Measurements from ENCODE around the gene KLF2. TPM values are rescaled to one million over a fixed set of nuclear protein-coding genes. Genes with fewer than 3 reads are reported as not detected.

Gene KLF2
- total and polyA plus RNA-seq, 3 donors from 2014 or later, result 40.2 to 74.9 (median 42.4) TPM

DNA sequence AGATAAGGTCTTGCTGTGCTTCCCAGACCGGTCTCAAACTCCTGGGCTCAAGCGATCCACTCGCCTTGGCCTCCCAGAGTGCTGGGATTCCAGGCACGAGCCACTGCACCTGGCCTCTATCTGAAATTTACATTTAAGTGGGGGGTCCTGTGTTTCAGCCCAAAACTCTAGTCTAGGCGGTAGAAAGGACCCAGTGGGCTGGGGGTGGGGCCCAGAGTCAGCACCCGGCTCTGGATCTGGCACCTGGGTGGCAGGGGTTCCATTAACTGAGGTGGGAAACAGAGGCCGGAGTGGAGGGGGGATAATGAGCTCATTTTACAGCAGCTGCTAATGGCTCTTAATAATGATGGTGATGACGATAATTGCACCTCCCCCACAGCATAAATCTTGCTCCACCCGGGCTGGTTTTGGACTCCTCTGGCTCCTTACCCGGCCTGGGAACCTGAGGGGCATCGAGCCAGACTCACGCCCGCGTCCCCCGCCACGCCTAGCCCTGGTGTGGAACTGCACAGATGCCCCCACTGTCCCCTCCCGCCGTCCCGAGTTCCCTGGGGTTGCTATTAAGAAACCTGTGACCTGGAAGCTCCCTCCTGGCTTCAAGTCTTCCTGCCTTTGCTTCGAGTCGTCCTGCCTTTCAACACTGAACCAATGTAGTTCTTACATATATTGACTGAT lies 17.8 kb upstream of the KLF2 start:
- WGBS, 2 donors, result 82 to 88% methylated on average over 19 to 21 of the region's 21 CpGs

DNA sequence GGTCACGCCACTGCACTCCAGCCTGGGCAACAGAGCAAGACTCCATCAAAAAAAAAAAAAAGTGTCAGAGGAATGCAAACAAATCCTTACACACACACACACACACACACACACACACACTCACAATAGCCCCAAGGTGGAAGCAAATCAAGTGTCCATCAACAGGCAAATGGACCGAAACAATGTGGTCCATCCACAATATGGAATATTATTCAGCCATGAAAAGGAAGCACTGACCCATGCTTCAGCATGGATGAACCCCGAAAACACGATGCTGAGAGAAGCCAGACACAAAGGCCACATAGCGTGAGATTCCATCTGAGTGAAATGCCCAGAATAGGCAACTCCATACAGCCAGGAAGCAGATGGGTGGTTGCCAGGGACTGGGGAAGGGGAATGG lies 16.5 kb upstream of the KLF2 start:
- Histone ChIP-seq H3K4me1 (peaks cover 6% of the 10 kb centered on the region), H3K4me3 (no peak overlapping the region), H3K9me3 (no peaks in the 10 kb centered on the region), H3K36me3 (ENCODE audit: low read depth, missing control alignments) (no peaks in the 10 kb centered on the region), H3K27ac (no peak overlapping the region), H3K27me3 (no peaks in the 10 kb centered on the region)
- TF ChIP-seq POLR2A (IDR thresholded peaks at IDR 0.05), result no peak
- TF ChIP-seq, protein P1, sequence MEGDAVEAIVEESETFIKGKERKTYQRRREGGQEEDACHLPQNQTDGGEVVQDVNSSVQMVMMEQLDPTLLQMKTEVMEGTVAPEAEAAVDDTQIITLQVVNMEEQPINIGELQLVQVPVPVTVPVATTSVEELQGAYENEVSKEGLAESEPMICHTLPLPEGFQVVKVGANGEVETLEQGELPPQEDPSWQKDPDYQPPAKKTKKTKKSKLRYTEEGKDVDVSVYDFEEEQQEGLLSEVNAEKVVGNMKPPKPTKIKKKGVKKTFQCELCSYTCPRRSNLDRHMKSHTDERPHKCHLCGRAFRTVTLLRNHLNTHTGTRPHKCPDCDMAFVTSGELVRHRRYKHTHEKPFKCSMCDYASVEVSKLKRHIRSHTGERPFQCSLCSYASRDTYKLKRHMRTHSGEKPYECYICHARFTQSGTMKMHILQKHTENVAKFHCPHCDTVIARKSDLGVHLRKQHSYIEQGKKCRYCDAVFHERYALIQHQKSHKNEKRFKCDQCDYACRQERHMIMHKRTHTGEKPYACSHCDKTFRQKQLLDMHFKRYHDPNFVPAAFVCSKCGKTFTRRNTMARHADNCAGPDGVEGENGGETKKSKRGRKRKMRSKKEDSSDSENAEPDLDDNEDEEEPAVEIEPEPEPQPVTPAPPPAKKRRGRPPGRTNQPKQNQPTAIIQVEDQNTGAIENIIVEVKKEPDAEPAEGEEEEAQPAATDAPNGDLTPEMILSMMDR (IDR thresholded peaks at IDR 0.05), result no peak
- intact Hi-C loops (cut with DNase I; ENCODE audit: low total_unique reads), result no loop called here
- WGBS, 2 donors, result 92 to 97% methylated on average over 5 of the region's 5 CpGs
- no peak for DNase-seq

More for the DNA sequence above, 17.8 kb upstream of the KLF2 start:
- Histone ChIP-seq H3K4me3 (no peak overlapping the region), H3K27ac (no peak overlapping the region), H3K4me1 (peaks cover 5% of the 10 kb centered on the region), H3K9me3 (no peaks in the 10 kb centered on the region), H3K27me3 (no peaks in the 10 kb centered on the region), H3K36me3 (ENCODE audit: low read depth, missing control alignments) (no peaks in the 10 kb centered on the region)
- TF ChIP-seq, protein P1 (IDR thresholded peaks at IDR 0.05), result no peak
- TF ChIP-seq POLR2A (IDR thresholded peaks at IDR 0.05), result no peak
- DNase-seq, result no peak
- intact Hi-C loops (cut with DNase I; ENCODE audit: low total_unique reads), result no loop called here

DNA sequence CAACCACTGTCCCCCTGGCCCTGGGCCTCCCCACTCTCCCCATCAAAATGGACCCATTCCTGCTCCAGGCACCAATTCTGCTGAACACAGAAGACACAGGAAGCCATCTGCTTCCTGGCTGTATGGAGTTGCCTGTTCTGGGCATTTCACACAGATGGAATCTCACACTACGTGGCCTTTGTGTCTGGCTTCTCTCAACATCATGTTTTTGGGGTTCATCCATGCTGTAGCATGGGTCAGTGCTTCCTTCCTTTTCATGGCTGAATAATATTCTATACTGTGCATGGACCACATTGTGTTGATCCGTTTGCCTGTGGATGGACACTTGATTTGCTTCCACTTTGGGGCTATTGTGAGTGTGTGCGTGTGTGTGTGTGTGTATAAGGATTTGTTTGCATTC lies 15.0 kb upstream of the KLF2 start:
- TF ChIP-seq, protein P1 (IDR thresholded peaks at IDR 0.05), result no peak
- no peak for TF ChIP-seq POLR2A (IDR thresholded peaks at IDR 0.05)
- Histone ChIP-seq H3K4me3 (no peak overlapping the region), H3K9me3 (no peaks in the 10 kb centered on the region), H3K27ac (no peak overlapping the region), H3K36me3 (ENCODE audit: low read depth, missing control alignments) (no peaks in the 10 kb centered on the region), H3K27me3 (no peaks in the 10 kb centered on the region), H3K4me1 (peaks cover 18% of the 10 kb centered on the region)
- intact Hi-C loops (cut with DNase I; ENCODE audit: low total_unique reads), result no loop called here
- WGBS, 2 donors, result 30 to 93% methylated on average over 3 of the region's 3 CpGs
- DNase-seq, result no peak

DNA sequence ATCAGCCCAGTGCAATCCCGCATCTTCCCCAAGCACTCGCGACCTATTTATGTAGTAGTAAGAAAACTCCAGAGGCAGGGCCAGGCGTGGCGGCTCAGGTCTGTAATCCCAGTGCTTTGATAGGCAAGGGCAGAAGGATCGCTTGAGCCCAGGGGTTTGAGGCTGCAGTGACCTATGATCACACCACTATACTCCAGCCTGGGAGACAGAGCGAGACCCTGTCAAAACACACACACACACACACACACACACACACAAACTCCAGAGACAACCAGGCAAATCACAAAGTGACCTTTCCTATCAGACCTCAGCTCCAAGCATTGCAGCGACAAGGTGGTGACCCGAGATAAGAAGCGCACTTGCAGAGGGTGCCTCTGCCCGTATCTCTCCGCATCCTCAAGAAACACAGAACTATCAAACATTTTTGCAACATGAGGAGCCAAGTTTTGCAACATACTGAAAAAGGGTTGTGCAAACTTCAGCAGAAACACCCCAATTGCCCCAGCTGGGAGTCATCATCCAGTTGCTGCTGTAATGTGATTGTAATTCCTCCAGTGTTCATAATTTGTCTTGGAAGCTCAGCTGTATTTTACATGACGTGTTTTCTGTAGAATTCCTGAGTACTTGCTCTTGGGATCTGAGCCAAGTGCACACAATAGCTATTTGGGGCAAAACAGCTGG lies 8.7 kb upstream of the KLF2 start:
- Histone ChIP-seq H3K27me3 (no peaks in the 10 kb centered on the region), H3K9me3 (no peaks in the 10 kb centered on the region), H3K36me3 (ENCODE audit: low read depth, missing control alignments) (no peaks in the 10 kb centered on the region), H3K4me1 (peaks cover 32% of the 10 kb centered on the region), H3K4me3 (no peak overlapping the region), H3K27ac (peak overlapping the region; percentile 50 to 78)
- intact Hi-C loops (cut with DNase I; ENCODE audit: low total_unique reads), result no loop called here
- WGBS, 2 donors, result 44 to 58% methylated on average over 12 to 13 of the region's 13 CpGs
- peak; percentile 84 for DNase-seq
- no peak for TF ChIP-seq POLR2A (IDR thresholded peaks at IDR 0.05)
- TF ChIP-seq, protein P1 (IDR thresholded peaks at IDR 0.05), result no peak
